HG02938 (cell line): ENCODE data around the gene TIMM8A.
"Not testable (repeated sequence)": the region's sequence is repeated elsewhere in the genome, so short reads cannot be mapped to it uniquely, and the experiment has no call there.

Source experiments
- ATAC-seq: cut with Tn5 transposase; IDR thresholded peaks from one replicate; pipeline ENCODE4 v1.9.1; 2021; ENCODE audit warnings: mild to moderate bottlenecking, moderate library complexity; ENCODE audit not compliant: unreplicated experiment

Gene TIMM8A

GRCh38 chrX:101360390-101360789, 11.8 kb upstream of the TIMM8A start:
- no peak for ATAC-seq

DNA sequence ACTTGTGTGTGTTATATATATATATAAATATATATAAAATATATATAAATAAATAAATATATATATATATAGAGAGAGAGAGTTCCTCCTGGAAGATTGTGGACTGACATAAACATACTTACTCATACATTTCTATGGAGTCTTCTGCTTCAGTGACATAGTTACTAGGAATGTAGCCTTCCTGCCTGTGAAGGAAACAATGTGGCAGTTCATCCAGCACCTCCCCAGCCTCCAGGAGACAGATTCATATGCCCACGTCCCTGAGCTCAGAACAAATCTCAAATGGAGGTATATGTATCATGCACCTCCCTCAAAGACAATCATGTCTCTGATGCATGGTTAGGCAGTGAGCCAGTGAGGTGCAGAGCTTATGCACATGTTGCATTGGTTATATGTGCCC, 11.4 kb upstream of the TIMM8A start:
- no peak for ATAC-seq

DNA sequence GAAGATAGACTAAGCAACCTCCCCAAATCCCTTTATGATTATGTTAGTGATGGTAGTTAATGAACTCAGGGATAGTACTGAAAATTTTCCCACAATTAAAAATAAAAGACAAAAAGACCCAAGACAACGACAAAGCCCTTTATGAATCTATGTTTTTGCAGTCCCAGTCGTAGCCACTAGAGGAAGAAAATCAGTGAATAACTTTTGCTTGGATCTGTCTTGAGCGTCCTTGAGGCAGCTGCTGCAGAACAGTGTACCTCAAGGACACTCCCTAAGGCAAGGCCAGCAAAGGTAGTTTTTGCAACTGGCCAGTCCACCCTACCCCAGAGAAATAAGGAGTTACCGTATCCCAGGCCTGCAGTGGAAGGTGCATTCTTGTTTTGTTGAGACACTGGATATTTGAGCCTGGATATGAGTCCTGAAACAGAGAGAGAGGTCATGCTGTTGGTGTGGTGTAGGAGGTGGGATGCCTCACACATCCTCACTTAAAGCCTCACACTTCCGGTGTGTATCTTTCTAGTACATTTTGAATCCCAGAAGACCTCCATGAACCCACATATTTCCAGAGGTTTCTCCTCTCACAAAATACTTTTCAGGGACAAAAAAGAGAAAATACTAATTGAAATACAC, 8.7 kb upstream of the TIMM8A start:
- ATAC-seq: no peak

DNA sequence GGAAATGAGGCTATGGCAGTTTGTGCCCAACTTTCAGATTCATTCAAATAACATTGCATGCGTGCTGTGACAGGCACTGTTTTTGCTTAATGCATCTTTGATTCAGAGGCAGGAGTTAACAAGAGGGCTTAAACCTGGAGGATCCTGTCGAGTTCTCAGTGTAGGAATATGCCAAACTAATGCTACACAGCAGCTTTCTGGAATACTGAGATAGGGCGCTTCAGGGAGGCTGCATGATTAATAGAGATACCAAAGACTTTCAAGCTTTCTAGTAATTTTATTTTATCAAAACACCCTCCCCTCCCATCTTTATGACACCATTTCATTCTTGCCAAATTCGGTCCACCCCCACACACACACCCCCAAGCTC, 636 bp upstream of the TIMM8A start:
- no peak for ATAC-seq

DNA sequence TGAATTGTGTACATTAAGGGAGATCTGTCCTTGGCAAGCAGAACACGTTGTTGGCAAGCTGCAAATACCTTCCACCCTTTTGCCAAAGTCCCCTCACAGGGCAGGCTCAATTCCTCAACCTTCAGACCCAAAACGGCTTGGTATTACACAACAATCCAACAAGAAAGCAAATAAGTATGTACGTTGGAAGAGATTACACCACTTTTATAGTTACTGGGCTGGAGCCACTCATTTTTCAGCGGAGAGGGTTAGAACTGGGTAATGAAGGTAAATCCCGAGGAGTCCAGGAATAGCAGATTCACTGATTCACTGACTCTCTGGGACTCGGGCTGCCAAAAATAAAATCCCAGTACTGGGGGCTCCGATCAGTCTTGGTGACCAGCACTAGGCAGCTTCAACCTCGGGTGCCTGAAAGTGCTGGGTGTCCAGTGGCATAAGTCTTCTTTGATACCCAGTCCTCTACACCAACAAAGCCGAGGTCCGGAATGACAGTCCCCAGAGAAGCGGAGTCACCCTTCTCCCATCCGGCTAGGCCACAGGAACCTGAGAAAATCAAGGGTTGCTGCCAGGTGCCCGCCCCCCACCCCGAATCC, 587 bp downstream of the TIMM8A start:
- ATAC-seq: peak; percentile 19

GRCh38 chrX:101337776-101338271, 10.7 kb downstream of the TIMM8A start:
- ATAC-seq: no peak

DNA sequence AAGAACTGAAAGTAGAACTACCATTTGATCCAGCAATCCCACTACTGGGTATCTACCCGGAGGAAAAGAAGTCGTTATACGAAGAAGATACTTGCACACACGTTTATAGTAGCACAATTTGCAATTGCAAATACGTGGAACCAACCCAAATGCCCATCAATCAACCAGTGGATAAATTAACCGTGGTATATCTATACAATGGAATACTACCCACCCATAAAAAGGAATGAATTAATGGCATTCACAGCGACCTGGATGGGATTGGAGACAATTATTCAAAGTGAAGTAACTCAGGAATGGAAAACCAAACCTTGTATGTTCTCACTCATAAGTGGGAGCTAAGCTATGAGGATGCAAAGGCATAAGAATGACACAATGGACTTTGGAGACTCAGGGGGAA, 14.2 kb downstream of the TIMM8A start:
- ATAC-seq: not testable (repeated sequence)

DNA sequence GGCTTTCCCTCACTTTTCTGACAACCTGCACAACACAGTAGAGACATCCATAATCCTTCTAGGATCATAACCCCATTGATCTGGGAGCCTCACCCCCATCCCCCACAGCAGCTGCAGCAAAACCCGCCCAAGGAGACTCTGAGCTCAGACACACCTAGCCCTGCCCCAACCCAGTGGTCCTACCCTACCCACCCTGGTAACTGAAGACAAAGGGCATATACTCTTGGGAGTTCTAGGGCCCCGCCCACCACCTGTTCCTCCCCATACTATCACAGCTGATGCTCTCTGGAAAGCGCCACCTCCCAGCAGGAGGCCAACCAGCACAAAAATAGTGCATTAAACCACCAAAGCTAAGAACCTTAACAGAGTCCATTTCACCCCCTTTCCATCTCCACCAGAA, 21.9 kb downstream of the TIMM8A start:
- not testable (repeated sequence) for ATAC-seq

- ATAC-seq: no peak
Measured at GRCh38 chrX:101303790-101304189, 44.8 kb downstream of the TIMM8A start.
